SK-N-SH (cell line): ENCODE results near the gene KRTAP12-1.

Source experiments
- CTCF ChIP-seq: fragments of 200-600 bp; sonication (generic); IDR thresholded peaks from 2 replicates; pipeline ENCODE4 v1.6.1; 2017; ENCODE audit warnings: antibody characterized with exemption, mild to moderate bottlenecking, moderate library complexity
- MAX ChIP-seq: IDR thresholded peaks from 2 replicates; pipeline ENCODE4 v1.4.0; 2012; ENCODE audit warnings: low read depth
- RAD21 ChIP-seq: IDR thresholded peaks from 2 replicates; pipeline ENCODE4 v1.6.1; 2012; ENCODE audit warnings: mild to moderate bottlenecking, low read length

DNA sequence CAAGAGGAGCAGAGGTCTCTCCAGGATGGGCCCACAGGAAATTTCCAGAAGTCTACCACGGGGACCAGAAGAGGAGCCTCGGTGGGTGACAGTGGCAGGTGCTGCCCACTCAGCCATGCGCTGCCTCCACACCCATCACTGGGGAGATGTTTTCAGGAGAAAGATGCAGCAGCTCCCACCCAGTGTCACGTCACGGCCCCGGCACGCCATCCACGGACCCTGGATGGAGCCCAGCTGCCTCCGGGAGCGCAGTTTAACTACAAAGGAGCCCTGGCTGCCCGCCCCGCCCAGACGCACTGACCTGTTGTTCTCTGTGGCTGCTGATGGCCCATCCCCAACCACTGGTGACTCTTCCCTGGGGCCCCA is 22.7 kb upstream of the KRTAP12-1 start:
- no peak for TF ChIP-seq MAX
- no peak for TF ChIP-seq RAD21
- TF ChIP-seq CTCF: no peak
